Aorta (tissue), 5 donors: ENCODE data around the gene DHX38. TPM values are rescaled to one million over a fixed set of nuclear protein-coding genes. Genes with fewer than 3 reads are reported as not detected.

Experiments used
- ATAC-seq: fragments of 200-7000 bp; cut with Tn5 transposase; one replicate; pipeline ENCODE4 v1.9.1; 2022; ENCODE audit warnings: moderate library complexity; ENCODE audit not compliant: low FRiP score
- DNase-seq, 2 donors: peaks; one replicate each; pipeline ENCODE4 v3.0.0-alpha.2; 2020
- H3K27ac ChIP-seq, 2 donors: one replicate each; pipeline ENCODE4 v1.5.1; 2013; ENCODE audit warnings: low read length in 2 of 2, mild to moderate bottlenecking in 2 of 2, moderate library complexity in 2 of 2, control low read depth in 1 of 2, inconsistent platforms in 1 of 2, low read depth in 1 of 2
- H3K27me3 ChIP-seq, 2 donors: one replicate each; pipeline ENCODE4 v1.6.1; 2013; ENCODE audit warnings: control low read depth in 1 of 2, low read length in 1 of 2, mild to moderate bottlenecking in 1 of 2, moderate library complexity in 1 of 2; ENCODE audit not compliant: insufficient read depth in 2 of 2, control insufficient read depth in 1 of 2
- H3K36me3 ChIP-seq, 2 donors: one replicate each; pipeline ENCODE4 v1.6.1; 2013; ENCODE audit warnings: control low read depth in 1 of 2, low read length in 1 of 2, mild to moderate bottlenecking in 1 of 2; ENCODE audit not compliant: insufficient read depth in 2 of 2, control insufficient read depth in 1 of 2
- H3K4me1 ChIP-seq, 2 donors: one replicate each; pipeline ENCODE4 v1.6.1; 2013; ENCODE audit warnings: low read length in 2 of 2, control low read depth in 1 of 2, mild to moderate bottlenecking in 1 of 2, moderate library complexity in 1 of 2; ENCODE audit not compliant: insufficient read depth in 2 of 2, control insufficient read depth in 1 of 2
- H3K4me3 ChIP-seq, 2 donors: one replicate each; pipeline ENCODE4 v1.5.1; 2013; ENCODE audit warnings: low read length in 2 of 2, control low read depth in 1 of 2, mild to moderate bottlenecking in 1 of 2
- H3K9me3 ChIP-seq: one replicate; pipeline ENCODE4 v1.6.1; 2013; ENCODE audit warnings: mild to moderate bottlenecking, low read length; ENCODE audit not compliant: control insufficient read depth
- WGBS, 2 donors: extraction: QIAGEN DNeasy Blood & Tissue Kit; methylation state at CpG; one replicate each; pipeline ENCODE4 v1.1.7; 2013; 5-methylcytosine and 5-hydroxymethylcytosine counted together
- intact Hi-C, 2 donors: fragments of 100-400 bp; cut with DNase I; formaldehyde crosslinking; loops; one replicate each; pipeline versions ENCODE4 v1.14.2 to v1.15.0; 2022
- polyA plus RNA-seq, 2 donors: library from polyadenylated mRNA; stranded (reverse); fragments of 200-250 nt; gene quantifications; one replicate each; pipeline ENCODE4 v1.2.3, GENCODE V29; 2013
- total RNA-seq, 2 donors: library from RNA; stranded (reverse); fragmentation: NEBNext Ultra II Directional; extraction: Animal tissue kit (Norgen Biotek cat#: 25700); gene quantifications; one replicate each; pipeline ENCODE4 v1.2.1, GENCODE V29; 2021
- donor health status: healthy with polysubstance abuse.
- donor health status: Bipolar disorder and iron deficiency.
- donor health status: DM: no; HTN: no; CAD: no.
- donor health status: DM: no; HTN: no; CAD: no.
- donor health status: DM: yes; HTN: yes; CAD: no.

The DHX38 gene
- total and polyA plus RNA-seq, 4 donors = 22.4 to 77.4 (median 60.7) TPM

- Histone ChIP-seq H3K4me3 (peak overlapping the region; percentile 51 to 64), H3K36me3 (peaks cover 2 to 11% of the 10 kb centered on the region in 2 donors), H3K27ac (peak overlapping the region in 1 of 2 donors; percentile 81), H3K4me1 (peaks cover 0 to 4% of the 10 kb centered on the region in 2 donors), H3K27me3 (no peaks in the 10 kb centered on the region), H3K9me3 (no peaks in the 10 kb centered on the region)
- WGBS, 2 donors = 0 to 1% methylated on average over 11 of the region's 11 CpGs
- intact Hi-C loops = no loop called here
- no peak for ATAC-seq
- no peak for DNase-seq
Measured at GRCh38 chr16:72094266-72094610, 591 bp downstream of the DHX38 start.

GRCh38 chr16:72098936-72099335 lies 5.3 kb downstream of the DHX38 start:
- H3K9me3 ChIP-seq = no peaks in the 10 kb centered on the region
- no peak for DNase-seq
- intact Hi-C loops = loop anchor here in 1 of 2 donors (5.0 kb wide), 1 partner anchor 92 kb away; the partner anchor contains the start of gene DHODH
- H3K27me3 ChIP-seq = no peaks in the 10 kb centered on the region
- peaks cover 0 to 40% of the 10 kb centered on the region in 2 donors for H3K36me3 ChIP-seq
- no peak overlapping the region for H3K4me3 ChIP-seq
- no peak for ATAC-seq
- H3K4me1 ChIP-seq = peaks cover 0 to 4% of the 10 kb centered on the region in 2 donors
- H3K27ac ChIP-seq = no peak overlapping the region
- WGBS, 2 donors = 78 to 79% methylated on average over 15 of the region's 15 CpGs

GRCh38 chr16:72099377-72099818 lies 5.8 kb downstream of the DHX38 start:
- intact Hi-C loops = loop anchor here in 1 of 2 donors (5.0 kb wide), 1 partner anchor 92 kb away; the partner anchor contains the start of gene DHODH
- 63 to 66% methylated on average over 12 of the region's 12 CpGs for WGBS, 2 donors
- H3K9me3 ChIP-seq = no peaks in the 10 kb centered on the region
- no peak overlapping the region for H3K4me3 ChIP-seq
- ATAC-seq = peak; percentile 80
- peaks cover 0 to 4% of the 10 kb centered on the region in 2 donors for H3K4me1 ChIP-seq
- H3K27me3 ChIP-seq = no peaks in the 10 kb centered on the region
- peaks cover 0 to 41% of the 10 kb centered on the region in 2 donors for H3K36me3 ChIP-seq
- no peak for DNase-seq
- H3K27ac ChIP-seq = no peak overlapping the region

GRCh38 chr16:72101195-72101594 lies 7.5 kb downstream of the DHX38 start:
- peaks cover 0 to 52% of the 10 kb centered on the region in 2 donors for H3K36me3 ChIP-seq
- no peak overlapping the region for H3K27ac ChIP-seq
- no peaks in the 10 kb centered on the region for H3K27me3 ChIP-seq
- WGBS, 2 donors = 85 to 87% methylated on average over 10 of the region's 10 CpGs
- no peaks in the 10 kb centered on the region for H3K9me3 ChIP-seq
- H3K4me3 ChIP-seq = no peak overlapping the region
- intact Hi-C loops = no loop called here
- H3K4me1 ChIP-seq = no peaks in the 10 kb centered on the region
- no peak for ATAC-seq
- no peak for DNase-seq

GRCh38 chr16:72104905-72105304 lies 11.3 kb downstream of the DHX38 start:
- no peaks in the 10 kb centered on the region for H3K4me1 ChIP-seq
- intact Hi-C loops = no loop called here
- no peaks in the 10 kb centered on the region for H3K9me3 ChIP-seq
- DNase-seq = no peak
- H3K27me3 ChIP-seq = no peaks in the 10 kb centered on the region
- no peak overlapping the region for H3K4me3 ChIP-seq
- WGBS, 2 donors = 93 to 94% methylated on average over 9 of the region's 9 CpGs
- H3K36me3 ChIP-seq = peaks cover 2 to 50% of the 10 kb centered on the region in 2 donors
- no peak overlapping the region for H3K27ac ChIP-seq
- no peak for ATAC-seq

GRCh38 chr16:72105978-72106377 lies 12.3 kb downstream of the DHX38 start:
- Histone ChIP-seq H3K9me3 (no peaks in the 10 kb centered on the region), H3K4me3 (no peak overlapping the region), H3K27ac (no peak overlapping the region), H3K36me3 (peaks cover 2 to 49% of the 10 kb centered on the region in 2 donors), H3K4me1 (no peaks in the 10 kb centered on the region), H3K27me3 (no peaks in the 10 kb centered on the region)
- DNase-seq (no peak), ATAC-seq (no peak)
- WGBS, 2 donors = 95 to 96% methylated on average over 12 of the region's 12 CpGs
- intact Hi-C loops = no loop called here

- intact Hi-C loops = no loop called here
Measured at GRCh38 chr16:72107371-72107770, 13.7 kb downstream of the DHX38 start.

GRCh38 chr16:72108353-72109102 lies 14.9 kb downstream of the DHX38 start:
- DNase-seq = no peak
- WGBS, 2 donors = 88 to 89% methylated on average over 16 of the region's 16 CpGs
- Histone ChIP-seq H3K36me3 (peaks cover 7 to 41% of the 10 kb centered on the region in 2 donors), H3K27ac (no peak overlapping the region), H3K9me3 (no peaks in the 10 kb centered on the region), H3K4me1 (no peaks in the 10 kb centered on the region), H3K27me3 (no peaks in the 10 kb centered on the region), H3K4me3 (no peak overlapping the region)
- intact Hi-C loops = no loop called here
- no peak for ATAC-seq

More at GRCh38 chr16:72107371-72107770, 13.7 kb downstream of the DHX38 start:
- Histone ChIP-seq H3K27me3 (no peaks in the 10 kb centered on the region), H3K36me3 (peaks cover 7 to 44% of the 10 kb centered on the region in 2 donors), H3K4me3 (no peak overlapping the region), H3K4me1 (no peaks in the 10 kb centered on the region), H3K9me3 (no peaks in the 10 kb centered on the region), H3K27ac (no peak overlapping the region)
- ATAC-seq (no peak), DNase-seq (peak in 1 of 2 donors; percentile 34)
- 92% methylated on average over 17 of the region's 17 CpGs for WGBS, 2 donors

- intact Hi-C loops = no loop called here
- Histone ChIP-seq H3K9me3 (no peaks in the 10 kb centered on the region), H3K27ac (no peak overlapping the region), H3K4me1 (no peaks in the 10 kb centered on the region), H3K4me3 (no peak overlapping the region), H3K36me3 (peaks cover 7 to 37% of the 10 kb centered on the region in 2 donors), H3K27me3 (no peaks in the 10 kb centered on the region)
- WGBS, 2 donors = 93 to 96% methylated on average over 12 of the region's 12 CpGs
- no peak for ATAC-seq
- no peak for DNase-seq
Measured at GRCh38 chr16:72109300-72109699, 15.7 kb downstream of the DHX38 start.
